Neuron (in vitro differentiated cells): ENCODE data around the gene CTXN1.
"Not testable (repeated sequence)": the region's sequence is repeated elsewhere in the genome, so short reads cannot be mapped to it uniquely, and the experiment has no call there.

Experiments used
- H2AFZ ChIP-seq: one replicate; pipeline ENCODE4 v1.6.1; 2013; ENCODE audit warnings: low read depth, mild to moderate bottlenecking, inconsistent platforms, low read length, moderate library complexity
- H3K27me3 ChIP-seq: one replicate; pipeline ENCODE4 v1.6.1; 2013; ENCODE audit warnings: low read length; ENCODE audit not compliant: insufficient read depth
- H3K36me3 ChIP-seq: one replicate; pipeline ENCODE4 v1.6.1; 2013; ENCODE audit warnings: low read length; ENCODE audit not compliant: insufficient read depth
- H3K4me1 ChIP-seq: one replicate; pipeline ENCODE4 v1.6.1; 2013; ENCODE audit warnings: low read length; ENCODE audit not compliant: insufficient read depth
- H3K4me3 ChIP-seq: 2 replicates; pipeline ENCODE4 v1.5.1; 2013; ENCODE audit warnings: mild to moderate bottlenecking, low read length, moderate library complexity
- H3K9me3 ChIP-seq: one replicate; pipeline ENCODE4 v1.6.1; 2013; ENCODE audit warnings: low read length

CTXN1 gene

GRCh38 chr19:7940841-7941240, 14.9 kb upstream of the CTXN1 start:
- H2AFZ ChIP-seq = no peak overlapping the region
- no peaks in the 10 kb centered on the region for H3K27me3 ChIP-seq
- H3K4me3 ChIP-seq = no peak overlapping the region
- H3K9me3 ChIP-seq = no peaks in the 10 kb centered on the region
- H3K36me3 ChIP-seq = peaks cover 39% of the 10 kb centered on the region
- H3K4me1 ChIP-seq = peaks cover 6% of the 10 kb centered on the region

- no peak overlapping the region for H2AFZ ChIP-seq
- H3K4me3 ChIP-seq = no peak overlapping the region
- peaks cover 78% of the 10 kb centered on the region for H3K36me3 ChIP-seq
- no peaks in the 10 kb centered on the region for H3K27me3 ChIP-seq
- H3K4me1 ChIP-seq = no peaks in the 10 kb centered on the region
- H3K9me3 ChIP-seq = no peaks in the 10 kb centered on the region
These were observed 8.8 kb upstream of the CTXN1 start for GRCh38 chr19:7934766-7935165.

- no peaks in the 10 kb centered on the region for H3K9me3 ChIP-seq
- H3K4me1 ChIP-seq = peaks cover 6% of the 10 kb centered on the region
- no peak overlapping the region for H2AFZ ChIP-seq
- no peak overlapping the region for H3K4me3 ChIP-seq
- no peaks in the 10 kb centered on the region for H3K27me3 ChIP-seq
- H3K36me3 ChIP-seq = peaks cover 76% of the 10 kb centered on the region
These were observed 8.1 kb upstream of the CTXN1 start for GRCh38 chr19:7933828-7934725.

GRCh38 chr19:7933411-7933810, 7.5 kb upstream of the CTXN1 start:
- Histone ChIP-seq H3K36me3 (peaks cover 72% of the 10 kb centered on the region), H3K4me3 (no peak overlapping the region), H3K9me3 (no peaks in the 10 kb centered on the region), H2AFZ (no peak overlapping the region), H3K4me1 (peaks cover 9% of the 10 kb centered on the region), H3K27me3 (no peaks in the 10 kb centered on the region)

GRCh38 chr19:7932930-7933300, 7.0 kb upstream of the CTXN1 start:
- no peaks in the 10 kb centered on the region for H3K27me3 ChIP-seq
- peaks cover 9% of the 10 kb centered on the region for H3K4me1 ChIP-seq
- no peaks in the 10 kb centered on the region for H3K9me3 ChIP-seq
- H3K36me3 ChIP-seq = peaks cover 70% of the 10 kb centered on the region
- no peak overlapping the region for H3K4me3 ChIP-seq
- H2AFZ ChIP-seq = no peak overlapping the region

GRCh38 chr19:7932276-7932929, 6.5 kb upstream of the CTXN1 start:
- Histone ChIP-seq H3K4me1 (peaks cover 9% of the 10 kb centered on the region), H3K36me3 (peaks cover 68% of the 10 kb centered on the region), H3K4me3 (no peak overlapping the region), H2AFZ (no peak overlapping the region), H3K27me3 (no peaks in the 10 kb centered on the region), H3K9me3 (no peaks in the 10 kb centered on the region)

GRCh38 chr19:7931221-7932061, 5.5 kb upstream of the CTXN1 start:
- Histone ChIP-seq H3K9me3 (no peaks in the 10 kb centered on the region), H3K4me1 (peaks cover 14% of the 10 kb centered on the region), H3K4me3 (no peak overlapping the region), H3K27me3 (no peaks in the 10 kb centered on the region), H2AFZ (no peak overlapping the region), H3K36me3 (peaks cover 61% of the 10 kb centered on the region)

GRCh38 chr19:7930765-7931164, 4.8 kb upstream of the CTXN1 start:
- Histone ChIP-seq H3K27me3 (no peaks in the 10 kb centered on the region), H3K4me1 (peaks cover 18% of the 10 kb centered on the region), H2AFZ (no peak overlapping the region), H3K36me3 (peaks cover 55% of the 10 kb centered on the region), H3K9me3 (no peaks in the 10 kb centered on the region), H3K4me3 (no peak overlapping the region)

GRCh38 chr19:7930030-7930429, 4.1 kb upstream of the CTXN1 start:
- H3K9me3 ChIP-seq, H2AFZ ChIP-seq, H3K27me3 ChIP-seq, H3K4me3 ChIP-seq: not testable (repeated sequence)
- Histone ChIP-seq H3K4me1 (peaks cover 18% of the 10 kb centered on the region), H3K36me3 (peaks cover 50% of the 10 kb centered on the region)

GRCh38 chr19:7928741-7929701, 3.1 kb upstream of the CTXN1 start:
- H2AFZ ChIP-seq = no peak overlapping the region
- H3K36me3 ChIP-seq = peaks cover 47% of the 10 kb centered on the region
- H3K9me3 ChIP-seq = no peaks in the 10 kb centered on the region
- no peaks in the 10 kb centered on the region for H3K27me3 ChIP-seq
- no peak overlapping the region for H3K4me3 ChIP-seq
- peaks cover 20% of the 10 kb centered on the region for H3K4me1 ChIP-seq

- Histone ChIP-seq H3K4me3 (no peak overlapping the region), H3K4me1 (peaks cover 20% of the 10 kb centered on the region), H3K9me3 (no peaks in the 10 kb centered on the region), H3K36me3 (peaks cover 45% of the 10 kb centered on the region), H3K27me3 (no peaks in the 10 kb centered on the region), H2AFZ (no peak overlapping the region)
These were observed 2.4 kb upstream of the CTXN1 start for GRCh38 chr19:7928334-7928706.

- Histone ChIP-seq H3K9me3 (no peaks in the 10 kb centered on the region), H3K4me1 (peaks cover 20% of the 10 kb centered on the region), H3K27me3 (no peaks in the 10 kb centered on the region), H3K4me3 (no peak overlapping the region), H2AFZ (no peak overlapping the region), H3K36me3 (peaks cover 44% of the 10 kb centered on the region)
These were observed 1.8 kb upstream of the CTXN1 start for GRCh38 chr19:7927605-7928333.
